IMR-90 (cell line): ENCODE data around the gene CNOT6. TPM values are rescaled to one million over a fixed set of nuclear protein-coding genes. Genes with fewer than 3 reads are reported as not detected.

Experiments used
- ATAC-seq: fragments of 200-7000 bp; cut with Tn5 transposase; 2 replicates; pipeline ENCODE4 v1.9.1; 2020; ENCODE audit warnings: low read depth, mild to moderate bottlenecking, moderate library complexity
- BruUV-seq: library from RNA; stranded (reverse); fragments of 400-500 nt; replicated peaks from 2 replicates; lab custom pipeline; 2021; lab: Mats Ljungman, UMichigan
- CTCF ChIA-PET: fragments of 300-600 bp; formaldehyde crosslinking; extraction: SDS; loops from one replicate; lab custom pipeline; 2021; ENCODE audit warnings: antibody characterized with exemption; lab: Yijun Ruan, JAX
- POLR2A ChIA-PET: fragments of 300-600 bp; sonication (Branson Sonifier 250); formaldehyde crosslinking; loops from one replicate; lab custom pipeline; 2022; ENCODE audit warnings: antibody characterized with exemption; ENCODE audit not compliant: unreplicated experiment; lab: Charles Lee
- DNase-seq: peaks from one replicate; pipeline ENCODE4 v3.0.0; 2013
- H2AFZ ChIP-seq: replicated peaks from 2 replicates; pipeline ENCODE3; 2013; ENCODE audit warnings: low read length, mild to moderate bottlenecking; ENCODE audit not compliant: poor library complexity
- H2AK5ac ChIP-seq: 2 replicates; pipeline ENCODE4 v1.6.1; 2013; ENCODE audit warnings: low read depth, low read length, inconsistent platforms
- H2AK9ac ChIP-seq: replicated peaks from 2 replicates; pipeline ENCODE3; 2013; ENCODE audit warnings: mild to moderate bottlenecking, low read depth, low read length, moderate library complexity; ENCODE audit not compliant: poor library complexity
- H2BK120ac ChIP-seq: 2 replicates; pipeline ENCODE4 v1.6.1; 2013; ENCODE audit warnings: low read depth, low read length, inconsistent platforms
- H2BK15ac ChIP-seq: 3 replicates; pipeline ENCODE4 v1.6.1; 2013; ENCODE audit warnings: low read depth, low read length, inconsistent platforms
- H2BK20ac ChIP-seq: 2 replicates; pipeline ENCODE4 v1.6.1; 2013; ENCODE audit warnings: low read depth, mild to moderate bottlenecking, inconsistent platforms, low read length, moderate library complexity
- H2BK5ac ChIP-seq: 2 replicates; pipeline ENCODE4 v1.6.1; 2013; ENCODE audit warnings: mild to moderate bottlenecking, low read depth, low read length, inconsistent platforms; ENCODE audit not compliant: poor library complexity, severe bottlenecking
- H3K14ac ChIP-seq: replicated peaks from 2 replicates; pipeline ENCODE4 v1.6.1; 2013; ENCODE audit warnings: low read depth, low read length, inconsistent platforms
- H3K18ac ChIP-seq: 2 replicates; pipeline ENCODE4 v1.6.1; 2013; ENCODE audit warnings: low read depth, low read length, control low read depth
- H3K23ac ChIP-seq: 2 replicates; pipeline ENCODE4 v1.6.1; 2013; ENCODE audit warnings: low read depth, low read length, inconsistent platforms
- H3K27ac ChIP-seq: 2 replicates; pipeline ENCODE4 v1.5.1; 2013; ENCODE audit warnings: mild to moderate bottlenecking, control low read depth, low read length; ENCODE audit not compliant: insufficient read depth
- H3K27me3 ChIP-seq: 2 replicates; pipeline ENCODE4 v1.6.1; 2013; ENCODE audit warnings: low read length; ENCODE audit not compliant: control insufficient read depth, insufficient read depth
- H3K36me3 ChIP-seq: 2 replicates; pipeline ENCODE4 v1.6.1; 2013; ENCODE audit warnings: low read length, mixed read lengths; ENCODE audit not compliant: control insufficient read depth, insufficient read depth
- H3K4ac ChIP-seq: 2 replicates; pipeline ENCODE4 v1.6.1; 2013; ENCODE audit warnings: low read depth, low read length, inconsistent platforms
- H3K4me1 ChIP-seq: 2 replicates; pipeline ENCODE4 v1.6.1; 2013; ENCODE audit warnings: low read length, mixed read lengths; ENCODE audit not compliant: control insufficient read depth, insufficient read depth
- H3K4me2 ChIP-seq: 2 replicates; pipeline ENCODE4 v1.6.1; 2013; ENCODE audit warnings: low read depth, mild to moderate bottlenecking, control low read depth, low read length, moderate library complexity
- H3K4me3 ChIP-seq: 2 replicates; pipeline ENCODE4 v1.5.1; 2013; ENCODE audit warnings: low read depth, mild to moderate bottlenecking, control low read depth, low read length, moderate library complexity; ENCODE audit not compliant: insufficient read depth
- H3K56ac ChIP-seq: 2 replicates; pipeline ENCODE4 v1.6.1; 2013; ENCODE audit warnings: low read length, inconsistent platforms; ENCODE audit not compliant: insufficient read depth; ENCODE audit errors: extremely low read depth
- H3K79me1 ChIP-seq, 2 experiments: 2 replicates each; pipeline ENCODE4 v1.6.1; 2013; ENCODE audit warnings: low read length in 2 of 2, inconsistent platforms in 1 of 2, low read depth in 1 of 2
- H3K9ac ChIP-seq: 2 replicates; pipeline ENCODE4 v1.6.1; 2013; ENCODE audit warnings: low read depth, low read length, control low read depth
- H3K9me1 ChIP-seq: 2 replicates; pipeline ENCODE4 v1.6.1; 2013; ENCODE audit warnings: low read length, inconsistent platforms; ENCODE audit not compliant: insufficient read depth
- H3K9me3 ChIP-seq: 2 replicates; pipeline ENCODE4 v1.6.1; 2013; ENCODE audit warnings: low read length; ENCODE audit not compliant: control insufficient read depth, insufficient read depth
- H4K20me1 ChIP-seq: 2 replicates; pipeline ENCODE4 v1.6.1; 2013; ENCODE audit warnings: low read length, inconsistent platforms; ENCODE audit not compliant: insufficient read depth
- H4K5ac ChIP-seq: 2 replicates; pipeline ENCODE4 v1.6.1; 2013; ENCODE audit warnings: mild to moderate bottlenecking, low read depth, low read length, control low read depth
- H4K8ac ChIP-seq, 2 experiments: 2 replicates each; pipeline ENCODE4 v1.6.1; 2013; ENCODE audit warnings: low read depth in 2 of 2, low read length in 2 of 2, control low read depth in 1 of 2, inconsistent platforms in 1 of 2
- H4K91ac ChIP-seq: 2 replicates; pipeline ENCODE4 v1.6.1; 2013; ENCODE audit warnings: low read depth, low read length, inconsistent platforms; ENCODE audit not compliant: insufficient read depth
- BHLHE40 ChIP-seq: fragments of 150-350 bp; IDR thresholded peaks from 2 replicates; pipeline ENCODE4 v1.6.1; 2016; ENCODE audit warnings: mild to moderate bottlenecking, low read depth, low read length
- CEBPB ChIP-seq: IDR thresholded peaks from 2 replicates; pipeline ENCODE4 v1.6.1; 2012; ENCODE audit warnings: low read depth, low read length, improper control_type of control experiment
- CHD1 ChIP-seq: IDR thresholded peaks from 2 replicates; pipeline ENCODE4 v1.6.1; 2012; ENCODE audit warnings: low read depth, low read length, improper control_type of control experiment
- CTCF ChIP-seq: conservative IDR thresholded peaks from 2 replicates; pipeline ENCODE4 v1.5.1; 2012; ENCODE audit warnings: mild to moderate bottlenecking, low read depth, low read length, improper control_type of control experiment
- ELK1 ChIP-seq: fragments of 150-350 bp; IDR thresholded peaks from 2 replicates; pipeline ENCODE4 v1.6.1; 2016; ENCODE audit warnings: low read depth, mild to moderate bottlenecking, low read length, moderate library complexity, borderline replicate concordance
- FOS ChIP-seq: fragments of 150-350 bp; IDR thresholded peaks from 2 replicates; pipeline ENCODE4 v1.6.1; 2016; ENCODE audit warnings: low read depth, low read length
- MAFK ChIP-seq: IDR thresholded peaks from 2 replicates; pipeline ENCODE4 v1.6.1; 2012; ENCODE audit warnings: low read depth, low read length, improper control_type of control experiment
- MAZ ChIP-seq: IDR thresholded peaks from 2 replicates; pipeline ENCODE4 v1.6.1; 2012; ENCODE audit warnings: low read depth, mild to moderate bottlenecking, low read length, improper control_type of control experiment, moderate library complexity, borderline replicate concordance
- MXI1 ChIP-seq: IDR thresholded peaks from 2 replicates; pipeline ENCODE4 v1.6.1; 2012; ENCODE audit warnings: low read depth, mild to moderate bottlenecking, low read length, moderate library complexity, borderline replicate concordance
- NFE2L2 ChIP-seq: fragments of 150-350 bp; IDR thresholded peaks from 2 replicates; pipeline ENCODE4 v1.6.1; 2016; ENCODE audit warnings: low read depth, mild to moderate bottlenecking, low read length
- POLR2A ChIP-seq: IDR thresholded peaks from 2 replicates; pipeline ENCODE4 v1.6.1; 2012; ENCODE audit warnings: mild to moderate bottlenecking, low read depth, low read length
- RAD21 ChIP-seq: IDR thresholded peaks from 2 replicates; pipeline ENCODE4 v1.6.1; 2012; ENCODE audit warnings: low read length, improper control_type of control experiment
- RCOR1 ChIP-seq: IDR thresholded peaks from 2 replicates; pipeline ENCODE4 v1.6.1; 2012; ENCODE audit warnings: mild to moderate bottlenecking, low read length, improper control_type of control experiment; ENCODE audit not compliant: insufficient replicate concordance
- RFX5 ChIP-seq: IDR thresholded peaks from 2 replicates; pipeline ENCODE4 v1.8.0; 2012; ENCODE audit warnings: low read depth, mild to moderate bottlenecking, low read length, moderate library complexity
- SMC3 ChIP-seq: fragments of 150-350 bp; IDR thresholded peaks from 2 replicates; pipeline ENCODE4 v1.6.1; 2016; ENCODE audit warnings: low read depth, mild to moderate bottlenecking, antibody characterized with exemption, low read length, moderate library complexity
- USF2 ChIP-seq: fragments of 150-350 bp; IDR thresholded peaks from 2 replicates; pipeline ENCODE4 v1.6.1; 2017; ENCODE audit warnings: mild to moderate bottlenecking, antibody characterized with exemption, low read length, low read depth
- WGBS, 2 experiments: methylation state at CpG; one replicate each; pipeline versions ENCODE4 v1.1.5 to v1.1.7; 2013; ENCODE audit warnings: missing lambda C conversion rate in 2 of 2; ENCODE audit not compliant: insufficient read length in 1 of 2; ENCODE audit errors: extremely low coverage in 2 of 2; 5-methylcytosine and 5-hydroxymethylcytosine counted together
- dilution Hi-C: fragments of 300-500 bp; cut with HindIII; formaldehyde crosslinking; loops from one replicate; pipeline ENCODE4 v1.14.3; 2018; ENCODE audit warnings: low sequenced_read_pairs; ENCODE audit not compliant: unreplicated experiment
- in situ Hi-C: fragments of 300-500 bp; cut with MboI; formaldehyde crosslinking; loops from 3 replicates; pipeline ENCODE4 v1.14.3; 2019; ENCODE audit warnings: low sequenced_read_pairs, inconsistent platforms, mixed read lengths
- intact Hi-C: fragments of 100-400 bp; cut with micrococcal nuclease; formaldehyde crosslinking; loops from 2 replicates; pipeline ENCODE4 v1.10.0; 2022
- polyA plus RNA-seq, 3 experiments: library from polyadenylated mRNA; depleted of rRNA; stranded (reverse); fragments of >200 nt; gene quantifications; 2 replicates each; pipeline ENCODE4 v1.2.3, GENCODE V29; 2012; ENCODE audit warnings: low replicate concordance in 1 of 3
- total RNA-seq: library from RNA; depleted of rRNA; stranded (reverse); fragments of >200 nt; gene quantifications from 2 replicates; pipeline ENCODE4 v1.2.3, GENCODE V29; 2012

The CNOT6 gene
- total and polyA plus RNA-seq, 2 of the 4 experiments (the other 2 are of a cell fraction): 9.7 to 10.8 TPM

GRCh38 chr5:180533845-180534244 lies 39.7 kb downstream of the CNOT6 start:
- no peaks in the 10 kb centered on the region for H3K9me1 ChIP-seq
- no CpG with 5 or more reads among the region's 1 CpG for WGBS, 2 experiments
- in situ Hi-C loops: no loop called here
- peaks cover 26% of the 10 kb centered on the region for H3K36me3 ChIP-seq
- DNase-seq (no peak), ATAC-seq (no peak)
- no peaks in the 10 kb centered on the region for H3K4me1 ChIP-seq
- H2AK5ac ChIP-seq: no peak overlapping the region
- POLR2A ChIA-PET: no interaction called here
- TF ChIP-seq CHD1 (no peak), FOS (no peak), NFE2L2 (no peak), BHLHE40 (no peak), ELK1 (no peak), USF2 (no peak), MXI1 (no peak), MAFK (no peak), POLR2A (no peak), RFX5 (no peak), SMC3 (no peak), RCOR1 (no peak), RAD21 (no peak), MAZ (no peak), CTCF (no peak), CEBPB (no peak)
- no peak overlapping the region for H2BK120ac ChIP-seq
- H2BK5ac ChIP-seq: no peak overlapping the region
- H2BK20ac ChIP-seq: no peak overlapping the region
- H4K5ac ChIP-seq: no peak overlapping the region
- H3K18ac ChIP-seq: no peak overlapping the region
- H3K79me1 ChIP-seq: peaks cover 40 to 51% of the 10 kb centered on the region in 2 experiments
- no peaks in the 10 kb centered on the region for H3K9me3 ChIP-seq
- no peak overlapping the region for H3K9ac ChIP-seq
- H4K8ac ChIP-seq: no peak overlapping the region
- BruUV-seq: no TSS peak
- H3K4me3 ChIP-seq: no peak overlapping the region
- H3K4ac ChIP-seq: no peak overlapping the region
- CTCF ChIA-PET: no interaction called here
- H2AK9ac ChIP-seq: no peak overlapping the region
- H3K14ac ChIP-seq: no peak overlapping the region
- H3K27me3 ChIP-seq: no peaks in the 10 kb centered on the region
- H2AFZ ChIP-seq: no peak overlapping the region
- peaks cover 8% of the 10 kb centered on the region; the same call in 1 of the 2 replicates for H4K20me1 ChIP-seq
- intact Hi-C loops: no loop called here
- no peak overlapping the region for H2BK15ac ChIP-seq
- H3K27ac ChIP-seq: no peak overlapping the region
- no peak overlapping the region for H4K91ac ChIP-seq
- no peak overlapping the region for H3K23ac ChIP-seq
- dilution Hi-C loops: no loop called here
- no peak overlapping the region for H3K4me2 ChIP-seq
- H3K56ac ChIP-seq: no peak overlapping the region
